ENCODE measurements around the gene SIGLEC7. TPM values are rescaled to one million over a fixed set of nuclear protein-coding genes. Genes with fewer than 3 reads are reported as not detected.

SIGLEC7 gene
- total RNA-seq, 4 donors from 2014 or later = 0.19 to 2.2 (median 0.92) TPM; not detected in 1

GRCh38 chr19:51145916-51146493 is 3.9 kb downstream of the SIGLEC7 start:
- peaks cover 0 to 35% (median 0%) of the 10 kb centered on the region in 4 donors for H3K27me3 ChIP-seq
- intact Hi-C loops (cut with DNase I) = no loop called here

GRCh38 chr19:51146751-51147150 is 4.7 kb downstream of the SIGLEC7 start:
- peaks cover 0 to 6% (median 0%) of the 10 kb centered on the region in 4 donors for H3K9me3 ChIP-seq
- no peaks in the 10 kb centered on the region for H3K4me1 ChIP-seq
- 89% methylated on average over 2 of the region's 7 CpGs for WGBS
- no peaks in the 10 kb centered on the region for H3K36me3 ChIP-seq
- TF ChIP-seq POLR2A (IDR thresholded peaks at IDR 0.05; ENCODE audit: low read depth) (no peak), POLR2AphosphoS5 (IDR thresholded peaks at IDR 0.05) (no peak), EP300 (IDR thresholded peaks at IDR 0.05) (no peak), CTCF (IDR thresholded peaks at IDR 0.05) (no peak)
- no peak overlapping the region for H3K4me3 ChIP-seq
- peaks cover 0 to 35% (median 0%) of the 10 kb centered on the region in 4 donors for H3K27me3 ChIP-seq
- H3K27ac ChIP-seq (replicated peaks in 1 of 4) = no peak overlapping the region
- no peak for DNase-seq (ENCODE audit: extremely low spot score)
- intact Hi-C loops (cut with DNase I) = no loop called here

More at GRCh38 chr19:51145916-51146493, 3.9 kb downstream of the SIGLEC7 start:
- no peaks in the 10 kb centered on the region for H3K4me1 ChIP-seq
- H3K4me3 ChIP-seq = no peak overlapping the region
- WGBS = 67% methylated on average over 4 of the region's 4 CpGs
- H3K36me3 ChIP-seq = no peaks in the 10 kb centered on the region
- no peak overlapping the region for H3K27ac ChIP-seq (replicated peaks in 1 of 4)
- DNase-seq (ENCODE audit: extremely low spot score) = no peak
- H3K9me3 ChIP-seq = peaks cover 0 to 6% (median 0%) of the 10 kb centered on the region in 4 donors
- TF ChIP-seq EP300 (IDR thresholded peaks at IDR 0.05) (no peak), CTCF (IDR thresholded peaks at IDR 0.05) (no peak), POLR2AphosphoS5 (IDR thresholded peaks at IDR 0.05) (no peak), POLR2A (IDR thresholded peaks at IDR 0.05; ENCODE audit: low read depth) (no peak)

GRCh38 chr19:51147663-51148062 is 5.6 kb downstream of the SIGLEC7 start:
- no peak for DNase-seq (ENCODE audit: extremely low spot score)
- H3K4me1 ChIP-seq = no peaks in the 10 kb centered on the region
- peaks cover 0 to 6% (median 0%) of the 10 kb centered on the region in 4 donors for H3K9me3 ChIP-seq
- TF ChIP-seq CTCF (IDR thresholded peaks at IDR 0.05) = no peak
- no peak for TF ChIP-seq POLR2AphosphoS5 (IDR thresholded peaks at IDR 0.05)
- H3K4me3 ChIP-seq = no peak overlapping the region
- H3K36me3 ChIP-seq = no peaks in the 10 kb centered on the region
- no peak overlapping the region for H3K27ac ChIP-seq (replicated peaks in 1 of 4)
- WGBS = 0% methylated on average over 1 of the region's 1 CpG
- intact Hi-C loops (cut with DNase I) = no loop called here
- H3K27me3 ChIP-seq = peaks cover 0 to 35% (median 0%) of the 10 kb centered on the region in 4 donors

GRCh38 chr19:51148580-51148979 is 6.5 kb downstream of the SIGLEC7 start:
- WGBS = 65% methylated on average over 3 of the region's 3 CpGs
- Histone ChIP-seq H3K36me3 (no peaks in the 10 kb centered on the region), H3K27me3 (peaks cover 0 to 35% (median under 1%) of the 10 kb centered on the region in 4 donors), H3K4me3 (no peak overlapping the region), H3K9me3 (peaks cover 0 to 6% (median 0%) of the 10 kb centered on the region in 4 donors), H3K4me1 (no peaks in the 10 kb centered on the region), H3K27ac (replicated peaks in 1 of 4) (no peak overlapping the region)
- TF ChIP-seq POLR2A (IDR thresholded peaks at IDR 0.05; ENCODE audit: low read depth) = no peak
- no peak for DNase-seq (ENCODE audit: extremely low spot score)
- intact Hi-C loops (cut with DNase I) = no loop called here

GRCh38 chr19:51150627-51151026 is 8.5 kb downstream of the SIGLEC7 start:
- Histone ChIP-seq H3K4me1 (no peaks in the 10 kb centered on the region), H3K9me3 (peaks cover 0 to 6% (median 0%) of the 10 kb centered on the region in 4 donors), H3K36me3 (no peaks in the 10 kb centered on the region), H3K4me3 (no peak overlapping the region), H3K27me3 (peaks cover 0 to 40% (median 2%) of the 10 kb centered on the region in 4 donors), H3K27ac (replicated peaks in 1 of 4) (no peak overlapping the region)
- no peak for DNase-seq (ENCODE audit: extremely low spot score)
- intact Hi-C loops (cut with DNase I) = no loop called here
- 60% methylated on average over 3 of the region's 3 CpGs for WGBS
- no peak for TF ChIP-seq CTCF (IDR thresholded peaks at IDR 0.05)
- no peak for TF ChIP-seq POLR2A (IDR thresholded peaks at IDR 0.05; ENCODE audit: low read depth)
- no peak for TF ChIP-seq POLR2AphosphoS5 (IDR thresholded peaks at IDR 0.05)
- no peak for TF ChIP-seq EP300 (IDR thresholded peaks at IDR 0.05)

Data from esophagus muscularis mucosa (tissue), 4 donors.